HepG2 (cell line): ENCODE results near the gene COG4. TPM values are rescaled to one million over a fixed set of nuclear protein-coding genes. Genes with fewer than 3 reads are reported as not detected.

Experiments
- DNMT1 ChIP-seq: sonication (generic); formaldehyde crosslinking; IDR thresholded peaks from 2 replicates; pipeline ENCODE4 v1.5.1; 2020; ENCODE audit warnings: mild to moderate bottlenecking, missing genetic modification reagents
- FOXA1 ChIP-seq, 2 experiments: fragments of 450-650 bp in 1 of 2; sonication (generic) in 1 of 2; formaldehyde crosslinking in 1 of 2; IDR thresholded peaks; 2 replicates each; pipeline versions ENCODE4 v1.4.0 to v1.6.1; 2016 to 2020; ENCODE audit warnings: missing genetic modification reagents in 1 of 2
- GLI4 ChIP-seq: sonication (generic); formaldehyde crosslinking; IDR thresholded peaks from 2 replicates; pipeline ENCODE4 v1.5.1; 2020; ENCODE audit warnings: missing genetic modification reagents, mild to moderate bottlenecking, moderate library complexity, borderline replicate concordance
- HDAC6 ChIP-seq: fragments of 200-600 bp; sonication (generic); IDR thresholded peaks from 2 replicates; pipeline ENCODE4 v1.7.0; 2017; ENCODE audit warnings: mild to moderate bottlenecking, antibody characterized with exemption, low read length, low read depth
- HNRNPLL ChIP-seq: fragments of 200-400 bp; formaldehyde crosslinking; IDR thresholded peaks from 2 replicates; pipeline ENCODE4 v1.6.1; 2017; ENCODE audit warnings: mild to moderate bottlenecking, low read depth, low read length; ENCODE audit not compliant: poor library complexity, severe bottlenecking
- KMT2A ChIP-seq: sonication (generic); formaldehyde crosslinking; IDR thresholded peaks from 2 replicates; pipeline ENCODE4 v1.4.0; 2020; ENCODE audit warnings: missing genetic modification reagents
- MBD4 ChIP-seq: IDR thresholded peaks from 2 replicates; pipeline ENCODE4 v1.6.1; 2012; ENCODE audit warnings: low read length, inconsistent platforms, borderline replicate concordance
- MXD4 ChIP-seq: IDR thresholded peaks from 2 replicates; pipeline ENCODE4 v1.6.1; 2016; ENCODE audit warnings: mild to moderate bottlenecking, missing biosample characterization, missing genetic modification reagents
- PHF5A ChIP-seq: IDR thresholded peaks from one replicate; pipeline ENCODE4 v1.6.1; 2018; ENCODE audit warnings: low read depth, missing genetic modification reagents; ENCODE audit not compliant: unreplicated experiment
- ZFP90 ChIP-seq: sonication (generic); formaldehyde crosslinking; IDR thresholded peaks from 2 replicates; pipeline ENCODE4 v1.8.0; 2022; ENCODE audit warnings: missing genetic modification reagents, mild to moderate bottlenecking, inconsistent platforms, borderline replicate concordance
- ZIK1 ChIP-seq: sonication (generic); formaldehyde crosslinking; IDR thresholded peaks from 2 replicates; pipeline ENCODE4 v1.5.0; 2020; ENCODE audit warnings: mild to moderate bottlenecking, low read depth, missing genetic modification reagents, borderline replicate concordance
- ZNF101 ChIP-seq: sonication (generic); formaldehyde crosslinking; IDR thresholded peaks from 2 replicates; pipeline ENCODE4 v1.4.0; 2020; ENCODE audit warnings: mild to moderate bottlenecking, low read depth, missing genetic modification reagents, borderline replicate concordance
- ZNF234 ChIP-seq: sonication (generic); formaldehyde crosslinking; conservative IDR thresholded peaks from 2 replicates; pipeline ENCODE4 v1.5.1; 2020; ENCODE audit warnings: mild to moderate bottlenecking, missing genetic modification reagents
- ZNF350 ChIP-seq: sonication (generic); formaldehyde crosslinking; IDR thresholded peaks from 2 replicates; pipeline ENCODE4 v1.4.0; 2020; ENCODE audit warnings: mild to moderate bottlenecking, low read depth, missing genetic modification reagents, borderline replicate concordance
- ZNF776 ChIP-seq: sonication (generic); formaldehyde crosslinking; IDR thresholded peaks from 2 replicates; pipeline ENCODE4 v1.4.0; 2020; ENCODE audit warnings: mild to moderate bottlenecking, missing genetic modification reagents
- polyA plus RNA-seq, 8 experiments: library from polyadenylated mRNA; depleted of rRNA in 3 of 8; stranded (reverse) in 7 of 8; unstranded in 1 of 8; fragments of >200 nt; fragmentation: Illumina TruSeq in 4 of 8; extraction: Trizol in 4 of 8; gene quantifications; 2 replicates each; pipeline versions ENCODE4 v1.2.1 to v1.2.3, GENCODE V29; 2011 to 2016; ENCODE audit warnings: low read depth in 4 of 8, missing spikeins in 1 of 8, mixed read lengths in 1 of 8; ENCODE audit not compliant: insufficient read depth in 1 of 8
- total RNA-seq, 5 experiments: library from RNA; depleted of rRNA; stranded (reverse); fragments of >200 nt; fragmentation: Illumina TruSeq; extraction: Trizol; gene quantifications; 2 replicates each; pipeline ENCODE4 v1.2.3, GENCODE V29; 2016; ENCODE audit warnings: low read depth in 1 of 5
- TF ChIP-seq, protein P1 (sequence below): sonication (generic); formaldehyde crosslinking; IDR thresholded peaks from 2 replicates; pipeline ENCODE4 v1.8.0; 2022; ENCODE audit warnings: mild to moderate bottlenecking, missing genetic modification reagents, moderate library complexity
- TF ChIP-seq, protein P2 (sequence below): sonication (generic); formaldehyde crosslinking; IDR thresholded peaks from 2 replicates; pipeline ENCODE4 v1.4.0; 2020; ENCODE audit warnings: missing genetic modification reagents, borderline replicate concordance
- TF ChIP-seq, protein P3 (sequence below): sonication (generic); formaldehyde crosslinking; IDR thresholded peaks from 2 replicates; pipeline ENCODE4 v1.4.0; 2020; ENCODE audit warnings: mild to moderate bottlenecking, missing genetic modification reagents

COG4 gene
- total and polyA plus RNA-seq, 2 of the 13 experiments (the other 11 are each of a cell fraction or from before 2014, with no cell fraction given) = 51.1 to 73.8 TPM

DNA sequence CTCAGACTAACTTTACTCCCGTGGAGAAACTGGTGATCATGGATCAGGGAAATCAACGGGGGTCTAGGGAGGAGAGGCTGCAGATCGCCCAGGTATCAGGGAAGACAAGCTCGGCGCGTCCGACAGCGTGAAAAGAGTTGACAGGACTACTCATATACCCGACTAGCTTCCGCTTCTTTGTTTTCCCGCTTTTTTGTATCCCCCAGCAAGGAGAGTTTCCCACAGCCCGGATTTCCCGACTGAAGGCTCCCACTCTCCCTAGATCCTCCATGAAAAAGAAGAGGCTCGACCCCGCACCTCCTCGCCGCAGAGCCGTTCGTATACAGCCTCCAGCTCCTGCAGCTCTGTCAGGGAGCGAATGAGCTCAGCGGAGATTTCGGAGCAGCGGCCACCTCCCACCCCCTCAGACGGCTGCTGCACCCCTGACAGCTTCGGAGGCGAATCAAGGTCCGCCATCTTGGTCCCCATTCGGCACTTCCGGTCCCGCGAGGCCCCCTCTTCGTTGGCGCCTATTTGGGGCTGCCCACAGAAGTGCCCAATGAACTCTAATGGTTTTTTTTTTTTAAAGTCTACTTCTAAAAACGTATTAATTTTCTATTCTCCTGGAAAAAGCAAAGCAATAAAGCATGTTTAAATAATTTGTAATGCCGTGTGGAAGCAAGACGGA is at the start of gene COG4 (continued):
- TF ChIP-seq HNRNPLL (peak; percentile 54), ZIK1 (no peak), MBD4 (no peak), ZNF101 (CRISPR knock-in tag) (no peak), ZNF350 (peak; percentile 81; the same call in 1 of the 2 replicates), GLI4 (CRISPR knock-in tag) (no peak), ZFP90 (no peak), KMT2A (CRISPR knock-in tag) (peak; percentile 78), HDAC6 (peak; percentile 99; the same call in 1 of the 2 replicates), FOXA1 (IDR thresholded peaks at IDR 0.05) (no peak), FOXA1 (CRISPR knock-in tag; IDR thresholded peaks at IDR 0.05) (no peak), MXD4 (CRISPR knock-in tag) (peak; percentile 48; the same call in 1 of the 2 replicates), PHF5A (no peak), ZNF234 (CRISPR knock-in tag) (peak; percentile 57; the same call in 1 of the 2 replicates), DNMT1 (CRISPR knock-in tag) (no peak), ZNF776 (CRISPR knock-in tag) (no peak)
- TF ChIP-seq, protein P1, sequence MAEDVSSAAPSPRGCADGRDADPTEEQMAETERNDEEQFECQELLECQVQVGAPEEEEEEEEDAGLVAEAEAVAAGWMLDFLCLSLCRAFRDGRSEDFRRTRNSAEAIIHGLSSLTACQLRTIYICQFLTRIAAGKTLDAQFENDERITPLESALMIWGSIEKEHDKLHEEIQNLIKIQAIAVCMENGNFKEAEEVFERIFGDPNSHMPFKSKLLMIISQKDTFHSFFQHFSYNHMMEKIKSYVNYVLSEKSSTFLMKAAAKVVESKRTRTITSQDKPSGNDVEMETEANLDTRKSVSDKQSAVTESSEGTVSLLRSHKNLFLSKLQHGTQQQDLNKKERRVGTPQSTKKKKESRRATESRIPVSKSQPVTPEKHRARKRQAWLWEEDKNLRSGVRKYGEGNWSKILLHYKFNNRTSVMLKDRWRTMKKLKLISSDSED (CRISPR knock-in tag) = no peak
- TF ChIP-seq, protein P2, sequence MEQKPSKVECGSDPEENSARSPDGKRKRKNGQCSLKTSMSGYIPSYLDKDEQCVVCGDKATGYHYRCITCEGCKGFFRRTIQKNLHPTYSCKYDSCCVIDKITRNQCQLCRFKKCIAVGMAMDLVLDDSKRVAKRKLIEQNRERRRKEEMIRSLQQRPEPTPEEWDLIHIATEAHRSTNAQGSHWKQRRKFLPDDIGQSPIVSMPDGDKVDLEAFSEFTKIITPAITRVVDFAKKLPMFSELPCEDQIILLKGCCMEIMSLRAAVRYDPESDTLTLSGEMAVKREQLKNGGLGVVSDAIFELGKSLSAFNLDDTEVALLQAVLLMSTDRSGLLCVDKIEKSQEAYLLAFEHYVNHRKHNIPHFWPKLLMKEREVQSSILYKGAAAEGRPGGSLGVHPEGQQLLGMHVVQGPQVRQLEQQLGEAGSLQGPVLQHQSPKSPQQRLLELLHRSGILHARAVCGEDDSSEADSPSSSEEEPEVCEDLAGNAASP = no peak
- TF ChIP-seq, protein P3, sequence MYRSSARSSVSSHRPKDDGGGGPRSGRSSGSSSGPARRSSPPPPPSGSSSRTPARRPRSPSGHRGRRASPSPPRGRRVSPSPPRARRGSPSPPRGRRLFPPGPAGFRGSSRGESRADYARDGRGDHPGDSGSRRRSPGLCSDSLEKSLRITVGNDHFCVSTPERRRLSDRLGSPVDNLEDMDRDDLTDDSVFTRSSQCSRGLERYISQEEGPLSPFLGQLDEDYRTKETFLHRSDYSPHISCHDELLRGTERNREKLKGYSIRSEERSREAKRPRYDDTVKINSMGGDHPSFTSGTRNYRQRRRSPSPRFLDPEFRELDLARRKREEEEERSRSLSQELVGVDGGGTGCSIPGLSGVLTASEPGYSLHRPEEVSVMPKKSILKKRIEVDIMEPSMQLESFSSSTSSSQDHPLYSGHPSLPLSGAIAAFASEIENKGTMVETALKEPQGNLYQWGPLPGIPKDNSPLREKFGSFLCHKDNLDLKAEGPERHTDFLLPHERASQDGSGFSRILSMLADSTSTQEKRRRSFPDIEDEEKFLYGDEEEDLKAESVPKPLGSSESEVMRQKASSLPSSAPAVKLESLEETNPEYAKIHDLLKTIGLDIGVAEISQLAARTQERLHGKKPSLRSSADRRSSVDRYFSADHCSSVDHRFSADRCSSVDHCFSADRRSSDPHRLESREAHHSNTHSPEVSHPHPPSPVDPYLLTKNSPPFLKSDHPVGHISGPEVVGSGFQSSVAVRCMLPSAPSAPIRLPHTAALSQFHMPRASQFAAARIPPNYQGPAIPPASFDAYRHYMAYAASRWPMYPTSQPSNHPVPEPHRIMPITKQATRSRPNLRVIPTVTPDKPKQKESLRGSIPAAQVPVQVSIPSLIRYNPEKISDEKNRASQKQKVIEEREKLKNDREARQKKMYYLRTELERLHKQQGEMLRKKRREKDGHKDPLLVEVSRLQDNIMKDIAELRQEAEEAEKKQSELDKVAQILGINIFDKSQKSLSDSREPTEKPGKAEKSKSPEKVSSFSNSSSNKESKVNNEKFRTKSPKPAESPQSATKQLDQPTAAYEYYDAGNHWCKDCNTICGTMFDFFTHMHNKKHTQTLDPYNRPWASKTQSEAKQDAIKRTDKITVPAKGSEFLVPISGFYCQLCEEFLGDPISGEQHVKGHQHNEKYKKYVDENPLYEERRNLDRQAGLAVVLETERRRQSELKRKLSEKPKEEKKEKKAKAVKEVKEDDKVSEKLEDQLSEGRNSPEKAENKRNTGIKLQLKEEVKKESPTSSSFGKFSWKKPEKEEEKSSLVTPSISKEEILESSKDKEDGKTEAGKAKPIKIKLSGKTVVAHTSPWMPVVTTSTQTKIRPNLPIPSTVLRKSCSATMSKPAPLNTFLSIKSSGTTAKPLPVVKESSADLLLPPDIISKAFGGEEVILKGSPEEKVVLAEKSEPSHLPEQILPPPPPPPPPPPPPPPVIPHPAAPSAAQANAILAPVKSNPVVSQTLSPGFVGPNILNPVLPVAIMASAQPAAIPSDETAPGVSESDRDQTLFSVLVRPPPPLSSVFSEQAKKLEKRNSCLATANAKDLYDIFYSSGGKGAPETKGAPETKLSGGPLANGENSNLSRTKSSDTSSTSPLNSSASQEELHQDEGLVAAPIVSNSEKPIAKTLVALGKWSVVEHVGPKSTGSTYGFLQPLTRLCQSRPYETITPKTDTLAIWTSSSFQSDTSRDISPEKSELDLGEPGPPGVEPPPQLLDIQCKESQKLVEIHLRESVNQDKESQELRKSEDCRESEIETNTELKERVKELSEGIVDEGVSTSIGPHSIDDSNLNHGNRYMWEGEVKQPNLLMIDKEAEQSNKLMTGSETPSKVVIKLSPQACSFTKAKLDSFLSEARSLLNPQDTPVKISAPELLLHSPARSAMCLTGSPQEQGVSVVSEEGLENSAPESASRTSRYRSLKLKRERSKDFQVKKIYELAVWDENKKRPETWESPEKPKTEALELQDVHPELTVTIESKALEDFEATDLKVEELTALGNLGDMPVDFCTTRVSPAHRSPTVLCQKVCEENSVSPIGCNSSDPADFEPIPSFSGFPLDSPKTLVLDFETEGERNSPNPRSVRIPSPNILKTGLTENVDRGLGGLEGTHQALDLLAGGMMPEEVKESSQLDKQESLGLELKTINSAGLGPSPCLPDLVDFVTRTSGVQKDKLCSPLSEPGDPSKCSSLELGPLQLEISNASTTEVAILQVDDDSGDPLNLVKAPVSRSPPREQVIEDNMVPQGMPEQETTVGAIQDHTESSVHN = 0 out of 2 replicates have a peak, but pooled peaks have one; percentile 23
